ENCODE measurements around the gene RHBDF1. TPM values are rescaled to one million over a fixed set of nuclear protein-coding genes. Genes with fewer than 3 reads are reported as not detected.
"Not testable (repeated sequence)": the region's sequence is repeated elsewhere in the genome, so short reads cannot be mapped to it uniquely, and the experiment has no call there.

The RHBDF1 gene
- total RNA-seq, 1 donor from 2014 or later, result 14.5 TPM

GRCh38 chr16:37511-37910, 34.9 kb downstream of the RHBDF1 start:
- DNase-seq (ENCODE audit: low read depth in 2 of 2), result no peak

GRCh38 chr16:36336-36984, 36.0 kb downstream of the RHBDF1 start:
- DNase-seq (ENCODE audit: low read depth in 2 of 2), result no peak

GRCh38 chr16:35678-36305, 36.6 kb downstream of the RHBDF1 start:
- no peak for DNase-seq (ENCODE audit: low read depth in 2 of 2)

- no peak for DNase-seq (ENCODE audit: low read depth in 2 of 2)
Observed at GRCh38 chr16:35011-35677, 37.3 kb downstream of the RHBDF1 start.

GRCh38 chr16:34648-34987, 37.8 kb downstream of the RHBDF1 start:
- no peak for DNase-seq (ENCODE audit: low read depth in 2 of 2)

- DNase-seq (ENCODE audit: low read depth in 2 of 2), result no peak
Observed at GRCh38 chr16:33877-34647, 38.4 kb downstream of the RHBDF1 start.

GRCh38 chr16:33154-33876, 39.1 kb downstream of the RHBDF1 start:
- not testable (repeated sequence) for DNase-seq (ENCODE audit: low read depth in 2 of 2)

GRCh38 chr16:30627-31026, 41.8 kb downstream of the RHBDF1 start:
- not testable (repeated sequence) for DNase-seq (ENCODE audit: low read depth in 2 of 2)

GRCh38 chr16:25926-26348, 46.5 kb downstream of the RHBDF1 start:
- DNase-seq (ENCODE audit: low read depth in 2 of 2), result not testable (repeated sequence)

- DNase-seq (ENCODE audit: low read depth in 2 of 2), result not testable (repeated sequence)
Observed at GRCh38 chr16:24151-24550, 48.3 kb downstream of the RHBDF1 start.

- DNase-seq (ENCODE audit: low read depth in 2 of 2), result not testable (repeated sequence)
Observed at GRCh38 chr16:20886-21285, 51.5 kb downstream of the RHBDF1 start.

- DNase-seq (ENCODE audit: low read depth in 2 of 2), result not testable (repeated sequence)
Observed at GRCh38 chr16:17062-17765, 55.2 kb downstream of the RHBDF1 start.

GRCh38 chr16:10772-11171, 61.7 kb downstream of the RHBDF1 start:
- not testable (repeated sequence) for DNase-seq (ENCODE audit: low read depth in 2 of 2)

GRCh38 chr16:9903-10665, 62.3 kb downstream of the RHBDF1 start:
- DNase-seq (ENCODE audit: low read depth in 2 of 2), result no peak

Other genes starting within 250 kb of the RHBDF1 start
- 4.9 and 5.7 TPM in 2 replicates for gene POLR3K, start 19.0 kb downstream of the RHBDF1 start, total RNA-seq
- gene SNRNP25, start 18.8 kb downstream of the RHBDF1 start, total RNA-seq, result 15.6 and 27.1 TPM in 2 replicates
- 187 and 208 TPM in 2 replicates for gene MPG, start 5.6 kb upstream of the RHBDF1 start, total RNA-seq
- gene NPRL3, start 66.0 kb upstream of the RHBDF1 start, total RNA-seq, result 3.2 and 8.0 TPM in 2 replicates
- not detected in 2 replicates for gene HBZ, start 80.0 kb upstream of the RHBDF1 start, total RNA-seq
- gene HBM, start 93.3 kb upstream of the RHBDF1 start, total RNA-seq, result not detected in 2 replicates
- gene HBA2, start 100.2 kb upstream of the RHBDF1 start, total RNA-seq, result 0.51 TPM in 1 of 2 replicates, not detected in the other
- gene HBA1, start 104.0 kb upstream of the RHBDF1 start, total RNA-seq, result not detected in 2 replicates
- 0.63 and 1.4 TPM in 2 replicates for gene HBQ1, start 107.8 kb upstream of the RHBDF1 start, total RNA-seq
- gene LUC7L, start 156.8 kb upstream of the RHBDF1 start, total RNA-seq, result 27.6 and 31.2 TPM in 2 replicates
- 33.1 and 58.9 TPM in 2 replicates for gene FAM234A, start 162.2 kb upstream of the RHBDF1 start, total RNA-seq
- 0.26 and 0.38 TPM in 2 replicates for gene RGS11, start 203.3 kb upstream of the RHBDF1 start, total RNA-seq
- gene ARHGDIG, start 208.0 kb upstream of the RHBDF1 start, total RNA-seq, result 0.13 TPM in 1 of 2 replicates, not detected in the other
- under 0.01 TPM in 1 of 2 replicates, not detected in the other for gene PDIA2, start 210.5 kb upstream of the RHBDF1 start, total RNA-seq

Data from dermis microvascular lymphatic vessel endothelial cell (primary cell).